GM18907 (cell line): ENCODE data around the gene ZNF414.

Experiments
- ATAC-seq: cut with Tn5 transposase; IDR thresholded peaks from one replicate; pipeline ENCODE4 v1.9.1; 2021; ENCODE audit warnings: mild to moderate bottlenecking, moderate library complexity; ENCODE audit not compliant: unreplicated experiment

ZNF414 gene

DNA sequence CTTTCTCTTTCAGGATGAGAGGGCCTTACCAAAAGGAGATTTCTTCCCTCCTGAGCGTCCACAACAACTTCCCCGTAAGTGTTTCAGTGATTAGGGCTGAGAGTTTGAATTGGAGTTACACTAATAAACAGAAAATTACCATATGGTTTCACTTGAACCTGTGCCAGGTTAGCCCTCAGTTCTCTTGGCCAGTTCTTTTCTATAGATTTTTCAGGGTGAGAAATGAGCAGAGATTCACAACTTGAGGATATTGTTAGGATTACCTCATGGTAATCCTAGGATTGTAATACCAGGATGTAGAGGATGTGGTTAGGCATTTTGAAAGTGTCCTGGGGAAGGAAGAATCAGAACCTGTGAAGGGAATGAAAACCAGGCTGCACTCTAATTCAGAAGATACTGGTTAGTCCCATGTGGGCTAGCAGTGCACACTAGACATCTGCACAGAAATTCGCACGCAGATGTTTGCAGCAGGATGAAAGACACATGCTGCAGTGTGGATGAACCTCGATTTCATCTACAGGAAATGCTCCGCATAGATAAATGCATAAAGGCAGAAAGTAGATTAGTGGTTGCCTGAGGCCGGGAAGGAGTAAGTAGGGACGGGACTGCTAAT lies 45.1 kb downstream of the ZNF414 start:
- no peak for ATAC-seq

- no peak for ATAC-seq
Observed at GRCh38 chr19:8468124-8468523, 45.8 kb downstream of the ZNF414 start.

- no peak for ATAC-seq
Observed at GRCh38 chr19:8466018-8466417, 47.9 kb downstream of the ZNF414 start.

DNA sequence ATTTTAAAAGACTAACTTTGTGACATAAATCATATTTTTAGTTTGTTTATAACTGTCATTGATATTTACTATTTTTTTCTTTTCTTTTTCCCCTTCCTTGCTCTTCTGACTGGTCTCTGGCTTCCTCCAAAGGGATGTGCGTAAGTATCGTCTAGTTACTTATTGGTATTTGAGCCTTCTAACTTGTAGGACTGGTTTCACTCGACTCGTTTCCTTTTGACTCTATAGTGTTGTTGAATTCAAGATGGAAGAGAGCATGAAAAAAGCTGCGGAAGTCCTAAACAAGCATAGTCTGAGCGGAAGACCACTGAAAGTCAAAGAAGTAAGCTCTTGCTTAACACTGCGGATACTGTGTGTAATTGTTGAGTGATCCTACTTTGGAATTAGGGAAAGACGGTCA lies 50.6 kb downstream of the ZNF414 start:
- no peak for ATAC-seq

DNA sequence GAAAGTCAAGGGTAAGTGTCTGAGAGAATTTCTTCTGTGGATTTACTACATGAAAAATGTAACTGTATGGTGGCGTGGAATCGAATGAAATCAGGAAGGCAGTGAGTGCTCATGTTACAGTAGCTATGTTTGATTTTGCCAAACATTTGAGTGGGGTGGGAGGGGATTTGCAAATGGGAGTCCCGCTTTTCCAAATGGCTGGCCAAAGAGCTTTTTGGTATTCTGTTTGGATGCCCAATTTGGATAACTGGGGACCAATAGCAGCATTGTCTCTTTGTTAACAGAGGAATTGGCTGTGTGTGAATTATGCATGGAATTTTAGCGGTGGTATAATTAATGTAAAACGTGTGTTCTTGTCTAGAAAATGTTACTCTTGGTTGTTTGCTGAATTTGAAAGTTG lies 51.4 kb downstream of the ZNF414 start:
- ATAC-seq = no peak

- no peak for ATAC-seq
Observed at GRCh38 chr19:8461891-8462290, 52.1 kb downstream of the ZNF414 start.

- ATAC-seq = no peak
Observed at GRCh38 chr19:8461376-8461775, 52.6 kb downstream of the ZNF414 start.

DNA sequence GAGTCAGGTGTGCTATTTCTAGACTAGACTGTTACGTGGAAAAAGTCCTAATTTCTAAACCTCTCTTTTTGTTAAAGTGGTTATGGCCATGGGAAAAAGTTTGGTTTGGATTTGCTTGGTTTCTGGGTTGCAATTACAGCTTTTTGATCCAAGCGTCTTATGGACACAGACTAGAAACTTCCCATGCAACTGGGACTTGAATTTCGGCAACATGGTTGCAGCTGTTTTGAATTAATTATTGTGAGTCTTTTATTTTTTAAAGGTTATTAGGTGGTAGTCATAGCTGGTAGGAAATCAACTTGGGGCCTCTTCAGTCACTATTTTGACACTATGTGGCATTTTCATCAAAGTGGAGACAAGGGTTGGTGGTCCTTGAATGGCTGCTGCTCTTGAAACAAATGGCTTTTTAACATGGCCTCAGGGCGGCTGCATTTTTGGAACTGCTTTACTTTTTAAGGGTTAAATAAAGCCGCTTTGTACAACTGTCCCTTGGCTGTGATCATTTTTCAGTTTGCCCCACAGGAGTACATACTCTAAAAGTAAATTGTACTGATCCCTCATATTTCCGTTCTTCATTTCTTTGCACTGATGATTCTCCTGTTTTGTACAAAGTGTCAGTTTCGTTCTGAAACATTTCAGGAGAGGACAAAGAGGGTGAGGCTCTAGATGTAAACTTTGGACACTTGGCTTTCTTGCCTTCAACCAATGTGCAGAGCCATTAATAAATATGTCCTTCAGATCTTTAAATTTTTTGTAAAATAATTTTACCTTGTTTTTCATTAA lies 53.3 kb downstream of the ZNF414 start:
- no peak for ATAC-seq
